Stimulated activated CD4-positive, alpha-beta T cell treated with anti-CD3 and anti-CD28 coated beads, TNF-alpha, amount 100 ng/mL, for 1 hour (primary cell): ENCODE measurements around the gene ECEL1.

Experiments used
- DNase-seq, 3 donors: peaks; one replicate each; pipeline ENCODE4 v3.0.0-alpha.2; 2020; ENCODE audit warnings: low read depth in 3 of 3, low spot score in 1 of 3

Gene ECEL1

GRCh38 chr2:232522623-232523401 is 35.2 kb upstream of the ECEL1 start:
- no peak for DNase-seq

GRCh38 chr2:232521959-232522622 is 34.5 kb upstream of the ECEL1 start:
- peak; percentile 9 to 75 (median 41) for DNase-seq

- DNase-seq = no peak
These were observed 33.5 kb upstream of the ECEL1 start for GRCh38 chr2:232521098-232521497.

GRCh38 chr2:232520489-232520888 is 32.9 kb upstream of the ECEL1 start:
- DNase-seq = no peak

GRCh38 chr2:232519581-232520438 is 32.2 kb upstream of the ECEL1 start, which contains the start of gene PRSS56:
PRSS56 (plus strand) TSS chr2:232520388; CDS start chr2:232520599, 211 bp downstream.
- no peak for DNase-seq

GRCh38 chr2:232518844-232519243 is 31.2 kb upstream of the ECEL1 start:
- DNase-seq = no peak

- DNase-seq = no peak
These were observed 28.9 kb upstream of the ECEL1 start for GRCh38 chr2:232516551-232516950.

- DNase-seq = no peak
These were observed 28.0 kb upstream of the ECEL1 start for GRCh38 chr2:232515639-232516038.

GRCh38 chr2:232513353-232513752 is 25.7 kb upstream of the ECEL1 start:
- no peak for DNase-seq

- DNase-seq = no peak
These were observed 25.0 kb upstream of the ECEL1 start for GRCh38 chr2:232512602-232513001.

GRCh38 chr2:232511336-232511890 is 23.8 kb upstream of the ECEL1 start:
- DNase-seq = no peak

GRCh38 chr2:232508251-232508650 is 20.6 kb upstream of the ECEL1 start:
- no peak for DNase-seq

- no peak for DNase-seq
These were observed 19.1 kb upstream of the ECEL1 start for GRCh38 chr2:232506709-232507108.

GRCh38 chr2:232505856-232506255 is 18.2 kb upstream of the ECEL1 start:
- no peak for DNase-seq

GRCh38 chr2:232504438-232504837 is 16.8 kb upstream of the ECEL1 start:
- no peak for DNase-seq

GRCh38 chr2:232503809-232504323 is 16.2 kb upstream of the ECEL1 start:
- no peak for DNase-seq

- DNase-seq = peak in 1 of 3 donors; percentile 26
These were observed 15.5 kb upstream of the ECEL1 start for GRCh38 chr2:232502911-232503808.

GRCh38 chr2:232502511-232502910 is 14.9 kb upstream of the ECEL1 start:
- DNase-seq = no peak

GRCh38 chr2:232501794-232502390 is 14.3 kb upstream of the ECEL1 start:
- DNase-seq = no peak

GRCh38 chr2:232501331-232501771 is 13.7 kb upstream of the ECEL1 start:
- no peak for DNase-seq
